Activated CD4-positive, alpha-beta T cell treated with anti-CD3 and anti-CD28 coated beads for 1 hour (primary cell): Measurements from ENCODE around the gene RAPGEF2.
"Not testable (repeated sequence)": the region's sequence is repeated elsewhere in the genome, so short reads cannot be mapped to it uniquely, and the experiment has no call there.

Experiments
- DNase-seq: peaks from one replicate; pipeline ENCODE4 v3.0.0-alpha.2; 2020

The RAPGEF2 gene

DNA sequence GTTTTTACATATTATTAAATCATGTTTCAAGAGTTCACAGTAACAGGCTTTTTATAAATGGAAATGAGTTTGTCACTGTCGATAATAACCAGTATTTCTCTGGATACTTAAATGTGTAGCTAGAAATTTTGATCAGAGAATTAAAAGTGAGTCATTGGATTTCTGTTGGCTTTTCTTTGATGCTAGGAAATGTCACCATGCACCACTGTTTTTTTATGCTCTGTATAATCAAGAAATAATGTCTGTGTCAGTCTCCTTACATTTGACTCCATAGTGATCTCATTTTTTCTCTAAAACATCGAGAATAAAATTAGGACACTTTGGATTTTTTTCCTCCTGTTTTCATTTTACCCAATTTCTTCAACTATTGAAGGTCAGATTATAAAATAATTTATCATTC, 234.2 kb downstream of the RAPGEF2 start:
- no peak for DNase-seq

DNA sequence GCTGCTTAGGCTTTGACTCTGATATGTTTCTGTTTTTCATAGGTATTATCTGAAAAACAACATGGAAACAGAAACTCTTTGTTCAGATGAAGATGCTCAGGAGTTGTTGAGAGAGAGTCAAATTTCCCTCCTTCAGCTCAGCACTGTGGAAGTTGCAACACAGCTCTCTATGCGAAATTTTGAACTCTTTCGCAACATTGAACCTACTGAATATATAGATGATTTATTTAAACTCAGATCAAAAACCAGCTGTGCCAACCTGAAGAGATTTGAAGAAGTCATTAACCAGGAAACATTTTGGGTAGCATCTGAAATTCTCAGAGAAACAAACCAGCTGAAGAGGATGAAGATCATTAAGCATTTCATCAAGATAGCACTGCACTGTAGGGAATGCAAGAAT, 238.6 kb downstream of the RAPGEF2 start:
- DNase-seq: no peak

DNA sequence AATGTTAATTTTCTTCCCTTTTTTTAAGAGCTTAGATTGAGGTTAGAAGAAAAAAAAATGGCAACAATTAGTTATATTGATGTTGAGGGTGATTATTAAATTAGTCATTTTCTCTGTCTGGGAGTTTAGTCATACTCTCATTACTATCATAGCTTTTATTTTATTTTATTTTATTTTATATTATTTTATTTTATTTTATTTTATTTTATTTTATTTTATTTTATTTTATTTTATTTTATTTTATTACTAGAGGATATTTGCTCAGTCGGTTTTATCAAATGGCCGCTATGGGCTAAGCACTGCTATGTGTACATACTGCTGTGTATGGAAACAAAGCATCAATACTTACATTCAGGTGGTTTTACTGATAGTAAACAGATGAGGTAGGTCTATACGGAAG, 239.5 kb downstream of the RAPGEF2 start:
- DNase-seq: no peak

DNA sequence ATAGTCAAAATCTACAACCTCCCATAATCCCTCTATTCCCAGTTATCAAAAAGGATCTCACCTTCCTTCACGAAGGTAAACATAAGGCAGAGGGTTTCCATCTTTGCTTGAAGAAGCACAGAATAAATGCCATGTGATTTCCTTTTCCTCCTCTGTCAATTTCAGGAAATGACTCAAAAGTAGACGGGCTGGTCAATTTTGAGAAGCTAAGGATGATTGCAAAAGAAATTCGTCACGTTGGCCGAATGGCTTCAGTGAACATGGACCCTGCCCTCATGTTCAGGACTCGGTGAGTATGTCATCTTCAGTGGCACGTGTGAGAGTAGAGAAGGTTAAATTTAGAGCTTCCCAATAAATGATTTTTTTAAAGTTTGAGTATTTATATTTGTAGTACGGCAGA, 240.2 kb downstream of the RAPGEF2 start:
- no peak for DNase-seq

DNA sequence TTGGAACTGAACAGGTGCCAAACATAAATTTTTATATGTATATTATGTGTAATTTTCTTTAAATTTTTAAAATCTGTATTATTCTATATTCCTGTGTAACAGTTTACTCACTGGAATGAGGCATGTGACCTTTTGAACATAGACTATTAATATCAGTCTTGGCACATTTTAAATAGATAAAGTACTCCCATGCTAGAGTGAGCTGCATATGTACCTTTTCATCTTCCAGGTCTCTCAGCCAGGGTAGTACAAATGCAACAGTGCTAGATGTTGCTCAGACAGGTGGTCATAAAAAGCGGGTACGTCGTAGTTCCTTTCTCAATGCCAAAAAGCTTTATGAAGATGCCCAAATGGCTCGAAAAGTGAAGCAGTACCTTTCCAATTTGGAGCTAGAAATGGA, 242.0 kb downstream of the RAPGEF2 start:
- DNase-seq: no peak

DNA sequence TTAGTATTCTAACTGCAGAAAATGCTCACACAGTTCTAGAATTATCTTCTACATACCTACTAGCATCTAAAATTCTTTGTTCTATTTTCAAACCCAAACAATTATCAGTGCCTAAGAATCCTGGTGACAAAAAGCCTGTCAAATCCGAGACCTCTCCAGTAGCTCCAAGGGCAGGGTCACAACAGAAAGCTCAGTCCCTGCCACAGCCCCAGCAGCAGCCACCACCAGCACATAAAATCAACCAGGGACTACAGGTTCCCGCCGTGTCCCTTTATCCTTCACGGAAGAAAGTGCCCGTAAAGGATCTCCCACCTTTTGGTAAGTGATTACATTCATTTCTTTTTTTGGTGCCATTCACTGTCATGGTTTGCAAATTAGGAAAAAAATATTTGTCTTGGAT, 243.8 kb downstream of the RAPGEF2 start:
- no peak for DNase-seq

DNA sequence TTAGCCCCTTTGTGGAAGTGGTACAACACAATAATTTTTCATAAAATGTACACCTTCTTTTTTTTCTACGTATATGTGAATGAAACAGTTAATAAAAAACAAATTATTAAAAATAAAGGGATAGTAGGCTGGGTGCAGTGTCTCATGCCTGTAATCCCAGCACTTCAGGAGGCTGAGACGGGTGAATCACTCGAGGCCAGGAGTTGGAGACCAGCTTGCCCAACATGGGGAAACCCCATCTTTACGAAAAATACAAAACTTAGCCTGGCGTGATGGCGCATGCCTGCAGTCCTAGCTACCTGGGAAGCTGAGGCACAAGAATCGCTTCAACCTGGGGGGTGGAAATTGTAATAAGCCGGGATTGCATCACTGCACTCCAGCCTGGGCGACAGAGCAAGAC, 244.9 kb downstream of the RAPGEF2 start:
- DNase-seq: no peak

DNA sequence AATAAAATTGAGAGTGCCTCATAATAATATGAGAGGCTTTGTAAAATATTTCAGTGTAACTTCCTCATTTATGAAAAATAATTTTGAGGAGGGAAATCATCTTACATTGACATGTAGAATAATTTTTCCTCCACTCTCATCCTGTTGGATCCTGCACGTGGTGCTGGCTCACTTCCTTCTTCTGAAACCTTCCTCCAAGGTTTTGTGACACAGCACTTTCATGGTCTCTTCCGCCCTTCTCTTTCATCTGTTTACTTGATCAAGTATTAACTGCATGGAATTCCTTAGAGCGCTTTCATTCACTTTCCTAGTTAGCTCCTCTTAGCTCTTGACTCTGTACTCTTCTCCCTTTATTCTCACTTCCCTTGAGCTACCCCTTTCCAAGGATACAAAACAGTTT, 246.5 kb downstream of the RAPGEF2 start:
- DNase-seq: no peak

DNA sequence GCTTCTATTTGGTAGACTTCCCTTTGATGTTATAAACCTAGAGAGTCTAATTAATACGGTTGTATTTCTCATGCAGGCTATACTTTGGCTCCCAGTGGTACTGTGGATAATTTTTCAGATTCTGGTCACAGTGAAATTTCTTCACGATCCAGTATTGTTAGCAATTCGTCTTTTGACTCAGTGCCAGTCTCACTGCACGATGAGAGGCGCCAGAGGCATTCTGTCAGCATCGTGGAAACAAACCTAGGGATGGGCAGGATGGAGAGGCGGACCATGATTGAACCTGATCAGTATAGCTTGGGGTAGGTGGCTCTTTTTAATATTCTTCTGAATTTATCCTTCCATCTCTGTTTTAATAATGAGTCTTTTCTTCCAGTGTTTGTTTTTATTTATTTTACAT, 249.7 kb downstream of the RAPGEF2 start:
- no peak for DNase-seq

DNA sequence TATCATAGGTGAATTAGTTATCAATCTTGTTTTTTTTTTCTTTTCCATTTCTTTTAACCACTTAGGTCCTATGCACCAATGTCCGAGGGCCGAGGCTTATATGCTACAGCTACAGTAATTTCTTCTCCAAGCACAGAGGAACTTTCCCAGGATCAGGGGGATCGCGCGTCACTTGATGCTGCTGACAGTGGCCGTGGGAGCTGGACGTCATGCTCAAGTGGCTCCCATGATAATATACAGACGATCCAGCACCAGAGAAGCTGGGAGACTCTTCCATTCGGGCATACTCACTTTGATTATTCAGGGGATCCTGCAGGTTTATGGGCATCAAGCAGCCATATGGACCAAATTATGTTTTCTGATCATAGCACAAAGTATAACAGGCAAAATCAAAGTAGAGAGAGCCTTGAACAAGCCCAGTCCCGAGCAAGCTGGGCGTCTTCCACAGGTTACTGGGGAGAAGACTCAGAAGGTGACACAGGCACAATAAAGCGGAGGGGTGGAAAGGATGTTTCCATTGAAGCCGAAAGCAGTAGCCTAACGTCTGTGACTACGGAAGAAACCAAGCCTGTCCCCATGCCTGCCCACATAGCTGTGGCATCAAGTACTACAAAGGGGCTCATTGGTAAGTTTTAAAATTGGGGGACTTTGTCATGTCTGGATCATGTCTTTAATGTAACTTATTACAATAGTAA, 250.7 kb downstream of the RAPGEF2 start:
- DNase-seq: no peak

DNA sequence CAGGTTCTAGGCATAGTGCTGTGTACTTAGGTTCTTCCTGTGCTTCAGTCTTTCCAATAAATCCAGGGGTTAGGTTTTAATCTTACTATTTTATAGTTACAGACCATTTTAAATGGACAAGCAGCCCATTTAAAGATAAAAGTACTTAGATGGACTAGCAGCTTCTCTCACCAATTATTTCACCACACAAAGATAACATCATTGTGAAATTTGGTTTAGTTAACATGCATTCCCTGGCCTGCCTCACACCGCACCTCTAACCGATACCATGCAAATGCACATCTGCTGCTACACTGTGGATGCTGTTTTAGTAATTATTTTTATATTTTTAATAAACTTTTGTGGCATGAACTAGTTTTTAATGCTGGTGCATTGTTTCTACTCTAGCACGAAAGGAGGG, 252.6 kb downstream of the RAPGEF2 start:
- DNase-seq: no peak

DNA sequence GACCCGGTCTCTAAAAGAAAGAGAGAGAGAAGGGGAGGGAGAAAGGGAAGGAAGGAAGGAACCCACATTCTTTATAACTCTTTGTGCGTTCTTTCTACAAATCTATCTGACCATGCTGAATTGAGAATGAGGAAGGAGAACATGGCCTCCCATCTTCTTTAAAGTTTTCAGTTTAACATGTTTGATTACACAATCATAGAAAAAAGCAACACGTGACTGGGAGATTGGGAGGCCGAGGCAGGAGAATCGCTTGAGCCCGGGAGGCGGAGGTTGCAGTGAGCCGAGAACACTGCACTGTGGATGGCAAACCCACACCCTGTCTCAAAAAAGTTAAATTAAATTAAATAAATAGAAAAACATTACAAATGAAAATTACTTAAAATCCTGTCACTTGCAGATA, 254.5 kb downstream of the RAPGEF2 start:
- no peak for DNase-seq

DNA sequence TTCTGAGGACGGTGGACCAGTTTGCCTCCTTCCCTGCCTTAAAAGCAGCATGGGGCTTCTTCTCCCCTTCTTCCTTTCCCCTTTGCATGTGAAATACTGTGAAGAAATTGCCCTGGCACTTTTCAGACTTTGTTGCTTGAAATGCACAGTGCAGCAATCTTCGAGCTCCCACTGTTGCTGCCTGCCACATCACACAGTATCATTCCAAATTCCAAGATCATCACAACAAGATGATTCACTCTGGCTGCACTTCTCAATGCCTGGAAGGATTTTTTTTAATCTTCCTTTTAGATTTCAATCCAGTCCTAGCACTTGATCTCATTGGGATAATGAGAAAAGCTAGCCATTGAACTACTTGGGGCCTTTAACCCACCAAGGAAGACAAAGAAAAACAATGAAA, 255.3 kb downstream of the RAPGEF2 start:
- no peak for DNase-seq

DNA sequence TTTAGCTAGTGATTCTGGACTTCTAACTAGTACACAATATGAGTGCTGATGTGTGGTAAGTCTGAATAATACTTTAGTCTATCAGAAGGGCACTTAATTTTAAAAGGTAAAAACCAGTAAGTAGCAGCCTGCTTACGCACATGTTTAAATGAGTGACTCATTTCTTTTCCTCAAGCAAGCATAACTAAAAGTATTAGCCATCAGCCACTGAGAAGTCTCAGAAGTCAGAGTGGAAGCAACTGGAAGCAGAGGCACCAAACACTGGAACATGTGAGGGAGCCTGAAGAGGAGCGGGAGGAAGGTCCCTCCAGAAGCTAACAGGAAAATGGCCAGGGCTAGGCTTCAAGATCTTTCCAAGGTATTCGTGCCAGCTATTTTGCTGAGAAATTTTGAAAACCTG, 257.7 kb downstream of the RAPGEF2 start:
- no peak for DNase-seq

DNA sequence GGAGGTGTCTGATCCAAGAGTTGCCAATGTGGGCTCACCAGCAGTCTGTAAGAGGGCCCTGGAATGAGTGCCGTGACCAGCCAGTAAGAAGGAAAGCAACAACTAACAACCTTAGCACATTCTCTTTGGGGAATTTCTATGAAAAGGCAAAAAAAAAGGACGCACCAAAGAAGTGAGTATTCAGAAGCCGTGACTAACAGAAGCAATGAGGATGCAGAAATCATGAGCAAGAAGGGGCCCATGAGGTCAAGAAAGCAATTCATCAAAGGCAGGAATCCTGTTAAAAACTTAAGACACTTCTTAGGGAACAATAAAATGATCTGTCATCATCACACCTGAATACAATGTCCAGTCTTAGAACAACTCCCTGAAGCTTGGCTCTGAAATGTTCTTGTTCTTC, 260.5 kb downstream of the RAPGEF2 start:
- no peak for DNase-seq

DNA sequence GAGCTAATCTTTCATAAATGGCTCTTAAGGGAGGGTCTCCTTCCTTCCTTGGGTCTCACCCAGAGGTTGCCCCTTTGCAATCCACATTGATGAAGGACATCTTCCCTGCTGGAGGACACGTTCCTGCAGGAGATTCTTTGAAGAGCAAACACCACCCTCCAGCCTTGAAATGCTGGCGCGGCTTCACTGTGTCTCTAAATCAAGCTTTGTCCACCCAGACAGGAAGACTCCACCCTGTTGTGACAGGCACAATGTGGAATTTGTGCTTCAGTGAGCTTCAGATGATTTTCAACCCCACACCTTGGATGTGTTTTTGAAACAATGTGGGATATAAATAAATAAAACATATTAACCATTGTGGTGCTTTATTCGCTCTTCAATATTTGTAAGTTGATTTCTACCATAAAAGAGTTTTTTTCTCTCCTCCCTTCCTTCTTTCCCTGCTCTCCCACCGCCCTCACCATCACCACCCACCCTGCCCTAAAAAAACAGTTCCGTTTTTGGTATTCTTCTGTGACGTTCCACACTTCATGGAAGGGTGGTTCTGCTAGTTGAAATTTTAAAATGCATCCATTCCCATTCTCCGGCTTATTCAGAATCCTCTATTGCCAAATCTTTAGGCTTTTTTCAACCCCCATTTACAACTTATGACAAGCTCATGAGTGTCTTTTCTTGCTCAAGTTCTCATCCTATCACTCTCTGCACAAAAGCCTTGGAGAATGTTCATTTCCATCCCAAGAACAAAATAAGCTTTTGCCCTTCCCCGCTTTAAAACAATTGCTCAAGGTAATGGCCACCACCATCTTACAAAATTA, 264.3 kb downstream of the RAPGEF2 start:
- no peak for DNase-seq

DNA sequence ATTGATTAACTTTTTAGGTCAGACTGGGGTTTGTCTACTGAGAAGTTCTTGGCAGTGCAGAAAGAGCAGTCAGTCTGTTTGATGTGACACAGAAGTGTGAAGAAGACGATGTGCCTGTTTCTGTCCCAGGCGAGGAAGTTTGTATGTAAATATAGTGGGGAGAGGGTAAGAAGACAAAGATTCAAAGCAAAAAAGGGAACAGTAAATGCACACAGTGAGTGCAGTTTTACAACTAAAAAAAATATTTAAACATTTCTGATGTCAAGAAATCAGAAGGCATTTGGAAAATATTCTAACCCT, 264.9 kb downstream of the RAPGEF2 start:
- DNase-seq: no peak

DNA sequence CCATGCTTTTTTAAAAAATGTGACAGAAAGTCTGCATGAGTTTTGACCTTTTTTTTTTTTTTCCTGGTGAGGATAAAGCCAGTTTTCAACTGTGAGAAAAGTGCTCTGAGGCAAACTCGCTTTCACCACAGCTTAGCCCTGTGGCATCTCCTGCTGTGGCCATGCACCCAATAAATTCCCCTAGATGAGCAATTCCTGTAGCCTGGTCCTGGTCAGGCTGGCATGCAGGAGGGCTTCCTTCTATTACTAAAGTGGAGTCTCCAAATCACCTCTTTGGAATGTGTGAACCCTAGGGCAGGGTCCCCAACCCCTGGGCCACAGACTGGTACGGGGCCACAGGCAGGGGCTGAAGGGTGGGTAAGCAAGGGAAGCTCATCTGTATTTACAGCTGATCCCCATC, 265.4 kb downstream of the RAPGEF2 start:
- no peak for DNase-seq

DNA sequence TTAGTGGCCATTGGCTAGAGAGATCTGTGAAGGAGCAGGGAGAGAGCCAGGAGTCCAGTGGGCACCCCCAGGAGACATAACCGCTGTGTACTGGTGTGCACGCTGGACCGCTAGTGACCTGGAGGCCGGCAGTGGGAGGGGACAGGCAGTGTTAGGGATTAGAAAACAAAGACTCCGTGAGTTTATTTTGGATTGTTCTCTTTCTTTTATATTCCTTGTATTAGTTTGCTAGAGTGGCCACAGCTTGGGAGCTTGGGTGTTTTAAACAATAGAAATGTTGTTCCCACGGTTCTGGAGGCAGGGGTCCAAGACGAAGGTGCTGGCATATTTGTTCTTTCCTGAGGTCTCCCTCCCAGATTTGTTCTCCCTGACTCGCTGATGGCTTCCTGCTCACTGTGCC, 266.4 kb downstream of the RAPGEF2 start:
- DNase-seq: no peak

DNA sequence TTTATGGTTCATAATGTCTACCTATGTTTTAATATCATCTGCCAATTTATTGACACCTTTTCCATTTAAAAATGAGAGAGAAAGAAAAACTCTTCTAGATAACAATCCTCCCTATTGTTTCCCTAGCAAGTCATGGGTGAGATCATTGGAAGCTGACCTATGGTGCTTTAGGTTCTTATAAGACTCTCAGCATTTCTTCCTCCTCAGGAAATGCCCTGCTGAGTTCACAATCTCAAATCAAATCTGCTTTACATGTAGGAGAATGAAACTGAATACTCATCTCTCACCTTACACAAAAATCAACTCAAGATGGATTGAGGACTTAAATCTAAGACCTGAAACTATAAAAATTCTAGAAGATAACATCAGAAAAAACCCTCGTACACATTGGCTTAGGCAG, 267.4 kb downstream of the RAPGEF2 start:
- no peak for DNase-seq

DNA sequence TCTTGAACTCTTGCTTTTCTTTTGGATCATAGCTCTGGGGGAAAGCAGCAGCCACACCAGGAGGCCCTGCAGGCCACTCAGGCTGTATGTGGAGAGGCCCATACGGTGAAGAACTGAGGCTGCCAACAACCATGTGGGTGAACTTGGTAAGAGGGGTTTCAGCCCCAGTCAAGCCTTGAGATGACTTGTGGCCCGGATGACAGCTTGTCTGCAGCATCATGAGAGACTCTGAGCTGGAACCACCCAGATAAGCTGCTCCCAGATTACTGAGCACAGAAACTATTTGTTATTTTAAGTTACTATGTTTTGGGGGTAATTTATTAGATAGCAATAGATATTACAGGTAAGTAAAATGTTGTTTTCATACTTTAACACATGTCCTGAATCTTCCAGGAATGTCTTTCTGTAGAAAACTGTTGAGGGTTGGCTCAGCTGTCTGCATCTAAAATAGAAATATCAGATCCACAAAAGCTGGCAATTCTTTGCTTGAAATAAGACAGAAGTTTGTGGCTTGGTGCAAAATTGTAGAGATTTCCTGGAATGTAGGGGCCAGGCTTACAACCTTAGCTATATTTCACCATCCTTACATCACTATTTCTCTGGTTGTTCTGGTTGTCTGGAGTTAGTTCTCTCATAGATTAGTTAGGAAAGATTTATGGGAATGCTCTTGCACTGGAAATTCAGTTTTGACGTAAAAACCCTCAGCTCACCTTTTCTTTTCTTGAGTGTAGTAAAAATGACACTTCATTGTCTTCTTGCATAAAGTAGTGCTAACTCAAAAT, 272.1 kb downstream of the RAPGEF2 start:
- DNase-seq: no peak

DNA sequence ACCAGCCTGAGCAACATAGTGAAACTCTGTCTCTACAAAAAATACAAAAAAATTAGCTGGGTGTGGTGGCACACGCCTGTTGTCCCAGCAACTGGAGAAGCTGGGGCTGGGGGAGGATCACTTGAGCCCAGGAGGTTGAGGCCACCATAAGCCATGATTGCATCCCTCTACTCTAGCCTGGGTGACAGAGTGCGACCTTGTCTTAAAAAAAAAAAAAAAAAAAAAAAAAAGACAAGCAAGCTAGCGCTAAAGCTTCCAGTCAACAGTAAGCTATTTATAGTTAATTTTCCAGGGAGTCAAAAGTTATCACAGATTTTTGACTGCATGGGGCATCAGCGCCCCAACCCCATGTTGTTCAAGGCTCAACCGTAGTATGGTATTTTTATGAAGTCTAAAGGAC, 273.4 kb downstream of the RAPGEF2 start:
- DNase-seq: no peak

DNA sequence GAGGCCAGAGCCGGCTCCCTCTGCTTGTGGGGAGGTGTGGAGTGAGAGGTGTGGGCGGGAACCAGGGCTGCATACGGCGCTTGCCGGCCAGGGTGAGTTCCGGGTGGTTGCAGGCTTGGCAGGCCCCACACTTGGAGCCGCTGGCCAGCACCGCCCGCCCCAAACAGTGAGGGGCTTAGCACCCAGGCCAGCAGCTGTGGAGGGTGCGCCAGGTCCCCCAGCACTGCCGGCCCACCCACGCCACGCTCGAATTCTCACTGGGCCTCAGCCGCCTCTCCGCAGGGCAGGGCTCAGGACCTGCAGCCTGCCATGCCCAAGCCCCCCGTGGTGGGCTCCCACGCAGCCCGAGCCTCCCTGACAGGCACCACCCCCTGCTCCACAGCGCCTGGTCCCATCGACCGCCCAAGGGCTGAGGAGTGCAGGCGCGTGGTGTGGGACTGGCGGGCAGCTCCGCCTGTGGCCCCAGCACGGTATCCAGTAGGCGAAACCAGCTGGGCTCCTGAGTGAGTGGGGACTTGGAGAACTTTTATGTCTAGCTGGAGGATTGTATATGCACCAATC, 275.3 kb downstream of the RAPGEF2 start:
- DNase-seq: no peak

DNA sequence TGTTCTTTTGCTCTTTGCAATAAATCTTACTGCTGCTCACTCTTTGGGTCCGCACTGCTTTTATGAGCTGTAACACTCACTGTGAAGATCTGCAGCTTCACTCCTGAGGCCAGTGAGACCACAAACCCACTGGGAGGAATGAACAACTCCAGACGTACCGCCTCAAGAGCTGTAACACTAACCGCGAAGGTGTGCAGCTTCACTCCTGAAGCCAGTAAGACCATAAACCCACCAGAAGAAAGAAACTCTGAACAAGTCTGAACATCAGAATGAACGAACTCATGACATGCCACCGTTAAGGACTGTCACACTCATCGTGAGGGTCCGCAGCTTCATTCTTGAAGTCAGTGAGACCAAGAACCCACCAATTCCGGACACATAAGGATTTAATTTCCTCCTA, 276.2 kb downstream of the RAPGEF2 start:
- DNase-seq: not testable (repeated sequence)
